ENCODE data around the gene TBC1D14. TPM values are rescaled to one million over a fixed set of nuclear protein-coding genes. Genes with fewer than 3 reads are reported as not detected.

The TBC1D14 gene
- total and polyA plus RNA-seq, 7 donors: 19.2 to 46.4 (median 29.5) TPM

- H3K27me3 ChIP-seq: no peaks in the 10 kb centered on the region
- WGBS, 2 donors: 96 to 97% methylated on average over 7 of the region's 7 CpGs
- peaks cover 23 to 96% (median 48%) of the 10 kb centered on the region in 4 donors for H3K36me3 ChIP-seq
- H3K4me3 ChIP-seq: no peak overlapping the region
- intact Hi-C loops (cut with DNase I): no loop called here
- no peak overlapping the region for H3K27ac ChIP-seq
- TF ChIP-seq POLR2A (IDR thresholded peaks at IDR 0.05) (no peak), POLR2AphosphoS5 (IDR thresholded peaks at IDR 0.05) (no peak), CTCF (IDR thresholded peaks at IDR 0.05) (no peak), EP300 (IDR thresholded peaks at IDR 0.05) (no peak)
- H3K9me3 ChIP-seq: no peaks in the 10 kb centered on the region
- no peaks in the 10 kb centered on the region for H3K4me1 ChIP-seq
- DNase-seq: no peak
Measured at GRCh38 chr4:7002336-7002735, 92.7 kb downstream of the TBC1D14 start.

- H3K27ac ChIP-seq: no peak overlapping the region
- TF ChIP-seq POLR2AphosphoS5 (IDR thresholded peaks at IDR 0.05): no peak
- no peak for TF ChIP-seq POLR2A (IDR thresholded peaks at IDR 0.05)
- TF ChIP-seq EP300 (IDR thresholded peaks at IDR 0.05): no peak
- TF ChIP-seq CTCF (IDR thresholded peaks at IDR 0.05): no peak
- H3K27me3 ChIP-seq: no peaks in the 10 kb centered on the region
- no peak overlapping the region for H3K4me3 ChIP-seq
- no peaks in the 10 kb centered on the region for H3K9me3 ChIP-seq
- WGBS, 2 donors: 81 to 88% methylated on average over 11 of the region's 11 CpGs
- peaks cover 23 to 96% (median 46%) of the 10 kb centered on the region in 4 donors for H3K36me3 ChIP-seq
- H3K4me1 ChIP-seq: no peaks in the 10 kb centered on the region
- intact Hi-C loops (cut with DNase I): no loop called here
- DNase-seq: peak; percentile 35
Measured at GRCh38 chr4:7003176-7003878, 93.7 kb downstream of the TBC1D14 start.

GRCh38 chr4:7003879-7004240 is 94.2 kb downstream of the TBC1D14 start:
- Histone ChIP-seq H3K36me3 (peaks cover 23 to 96% (median 43%) of the 10 kb centered on the region in 4 donors), H3K27ac (no peak overlapping the region), H3K27me3 (no peaks in the 10 kb centered on the region), H3K4me1 (no peaks in the 10 kb centered on the region), H3K9me3 (no peaks in the 10 kb centered on the region), H3K4me3 (no peak overlapping the region)
- no peak for TF ChIP-seq EP300 (IDR thresholded peaks at IDR 0.05)
- TF ChIP-seq CTCF (IDR thresholded peaks at IDR 0.05): no peak
- TF ChIP-seq POLR2AphosphoS5 (IDR thresholded peaks at IDR 0.05): no peak
- TF ChIP-seq POLR2A (IDR thresholded peaks at IDR 0.05): no peak
- intact Hi-C loops (cut with DNase I): no loop called here
- DNase-seq: peak; percentile 29
- 88 to 90% methylated on average over 8 of the region's 8 CpGs for WGBS, 2 donors

GRCh38 chr4:7004331-7004730 is 94.7 kb downstream of the TBC1D14 start:
- TF ChIP-seq CTCF (IDR thresholded peaks at IDR 0.05): no peak
- TF ChIP-seq POLR2AphosphoS5 (IDR thresholded peaks at IDR 0.05): no peak
- no peak for TF ChIP-seq POLR2A (IDR thresholded peaks at IDR 0.05)
- TF ChIP-seq EP300 (IDR thresholded peaks at IDR 0.05): no peak
- H3K36me3 ChIP-seq: peaks cover 23 to 96% (median 38%) of the 10 kb centered on the region in 4 donors
- intact Hi-C loops (cut with DNase I): no loop called here
- no peak overlapping the region for H3K4me3 ChIP-seq
- peaks cover 0 to 1% (median 0%) of the 10 kb centered on the region in 4 donors for H3K4me1 ChIP-seq
- 92% methylated on average over 4 of the region's 4 CpGs for WGBS, 2 donors
- peak; percentile 28 for DNase-seq
- H3K27ac ChIP-seq: no peak overlapping the region
- H3K27me3 ChIP-seq: no peaks in the 10 kb centered on the region
- H3K9me3 ChIP-seq: no peaks in the 10 kb centered on the region

Data from sigmoid colon (tissue), 7 donors.